GM12872 (cell line): Measurements from ENCODE around the gene RWDD2A.

Experiments used
- TF ChIP-seq, protein P1 (sequence below): IDR thresholded peaks from 3 replicates; pipeline ENCODE4 v1.5.1; 2011; ENCODE audit warnings: low read depth, mild to moderate bottlenecking, low read length, moderate library complexity; ENCODE audit not compliant: insufficient read depth

Gene RWDD2A

GRCh38 chr6:83185096-83185495 is 8.1 kb upstream of the RWDD2A start:
- TF ChIP-seq, protein P1, sequence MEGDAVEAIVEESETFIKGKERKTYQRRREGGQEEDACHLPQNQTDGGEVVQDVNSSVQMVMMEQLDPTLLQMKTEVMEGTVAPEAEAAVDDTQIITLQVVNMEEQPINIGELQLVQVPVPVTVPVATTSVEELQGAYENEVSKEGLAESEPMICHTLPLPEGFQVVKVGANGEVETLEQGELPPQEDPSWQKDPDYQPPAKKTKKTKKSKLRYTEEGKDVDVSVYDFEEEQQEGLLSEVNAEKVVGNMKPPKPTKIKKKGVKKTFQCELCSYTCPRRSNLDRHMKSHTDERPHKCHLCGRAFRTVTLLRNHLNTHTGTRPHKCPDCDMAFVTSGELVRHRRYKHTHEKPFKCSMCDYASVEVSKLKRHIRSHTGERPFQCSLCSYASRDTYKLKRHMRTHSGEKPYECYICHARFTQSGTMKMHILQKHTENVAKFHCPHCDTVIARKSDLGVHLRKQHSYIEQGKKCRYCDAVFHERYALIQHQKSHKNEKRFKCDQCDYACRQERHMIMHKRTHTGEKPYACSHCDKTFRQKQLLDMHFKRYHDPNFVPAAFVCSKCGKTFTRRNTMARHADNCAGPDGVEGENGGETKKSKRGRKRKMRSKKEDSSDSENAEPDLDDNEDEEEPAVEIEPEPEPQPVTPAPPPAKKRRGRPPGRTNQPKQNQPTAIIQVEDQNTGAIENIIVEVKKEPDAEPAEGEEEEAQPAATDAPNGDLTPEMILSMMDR = no peak

GRCh38 chr6:83188501-83188900 is 4.7 kb upstream of the RWDD2A start:
- TF ChIP-seq, protein P1 = no peak

DNA sequence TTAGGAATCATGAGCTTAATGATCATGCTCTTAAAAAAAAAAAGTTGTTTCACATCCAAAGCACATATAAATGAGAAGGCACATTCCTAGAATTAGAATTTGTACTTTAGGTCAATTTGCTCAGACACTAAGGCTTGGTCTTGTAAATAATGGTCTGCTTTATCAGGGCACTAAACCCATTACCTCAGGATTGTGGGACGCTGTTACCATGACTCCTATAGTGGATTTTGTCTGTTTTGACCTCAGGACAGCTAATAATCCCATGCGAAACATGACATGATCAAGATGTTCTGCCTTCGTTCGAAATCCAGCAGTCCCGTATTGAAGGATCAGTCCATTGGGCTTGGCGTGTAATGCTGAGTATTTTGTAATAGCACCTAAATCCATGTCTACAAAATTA is 2.5 kb upstream of the RWDD2A start:
- TF ChIP-seq, protein P1 = no peak

DNA sequence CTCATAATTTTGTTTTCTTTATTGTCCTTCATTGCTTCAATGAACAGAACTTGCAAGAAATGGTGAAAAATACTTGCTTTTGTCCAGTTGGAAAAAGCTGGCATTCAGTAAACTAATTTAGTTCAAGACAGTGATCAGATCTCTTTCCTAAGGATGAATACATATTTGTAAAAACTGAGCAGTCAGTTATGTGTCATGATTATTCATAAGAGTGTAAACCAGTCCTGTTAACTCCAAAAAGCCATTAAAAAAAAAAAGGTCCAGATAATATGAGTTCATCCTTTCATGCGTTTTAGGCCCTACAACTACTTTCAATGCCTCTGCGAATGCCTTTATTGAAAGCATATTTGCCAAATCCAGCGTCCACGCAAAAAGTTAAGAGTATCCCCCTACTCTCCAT is 701 bp upstream of the RWDD2A start:
- TF ChIP-seq, protein P1 = no peak

DNA sequence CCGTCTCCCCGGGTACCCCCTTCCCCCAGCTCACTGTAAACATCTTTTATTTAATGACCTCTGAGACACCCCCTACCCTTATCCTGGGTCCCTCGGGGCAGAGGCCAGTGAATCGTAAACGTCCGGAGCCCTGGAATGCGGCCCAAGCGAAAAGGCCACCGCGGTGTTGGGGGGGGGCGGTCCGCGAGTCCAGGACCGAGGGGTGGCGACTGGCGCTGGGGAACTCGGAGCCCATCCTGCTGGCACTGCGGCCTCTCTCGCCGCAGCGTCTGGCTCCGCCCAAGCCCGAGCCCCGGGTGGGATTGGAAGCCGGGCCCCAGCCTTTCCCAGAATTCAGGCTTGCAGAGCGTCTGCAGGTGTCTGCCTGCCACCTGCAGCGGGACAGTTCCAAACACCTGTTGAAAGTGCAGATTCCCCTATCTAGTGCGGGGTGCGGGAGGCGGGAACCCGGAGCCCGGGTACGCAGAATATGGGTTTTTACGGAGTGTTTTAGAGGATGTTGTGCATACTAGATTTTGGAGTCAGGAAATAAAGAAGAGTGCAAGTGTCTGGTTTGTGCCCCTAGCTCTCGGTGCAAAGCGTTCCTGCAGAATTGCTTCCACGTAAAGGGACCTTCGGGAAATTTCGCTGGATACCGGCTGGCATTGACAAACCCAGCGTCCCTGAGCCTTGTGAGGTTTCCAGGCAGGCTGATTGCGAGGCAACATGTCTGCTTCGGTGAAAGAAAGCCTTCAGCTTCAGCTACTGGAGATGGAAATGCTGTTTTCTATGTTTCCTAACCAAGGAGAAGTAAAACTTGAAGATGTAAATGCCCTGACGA is 800 bp downstream of the RWDD2A start:
- TF ChIP-seq, protein P1 = no peak

GRCh38 chr6:83198486-83199172 is 5.5 kb downstream of the RWDD2A start:
- TF ChIP-seq, protein P1 = no peak

DNA sequence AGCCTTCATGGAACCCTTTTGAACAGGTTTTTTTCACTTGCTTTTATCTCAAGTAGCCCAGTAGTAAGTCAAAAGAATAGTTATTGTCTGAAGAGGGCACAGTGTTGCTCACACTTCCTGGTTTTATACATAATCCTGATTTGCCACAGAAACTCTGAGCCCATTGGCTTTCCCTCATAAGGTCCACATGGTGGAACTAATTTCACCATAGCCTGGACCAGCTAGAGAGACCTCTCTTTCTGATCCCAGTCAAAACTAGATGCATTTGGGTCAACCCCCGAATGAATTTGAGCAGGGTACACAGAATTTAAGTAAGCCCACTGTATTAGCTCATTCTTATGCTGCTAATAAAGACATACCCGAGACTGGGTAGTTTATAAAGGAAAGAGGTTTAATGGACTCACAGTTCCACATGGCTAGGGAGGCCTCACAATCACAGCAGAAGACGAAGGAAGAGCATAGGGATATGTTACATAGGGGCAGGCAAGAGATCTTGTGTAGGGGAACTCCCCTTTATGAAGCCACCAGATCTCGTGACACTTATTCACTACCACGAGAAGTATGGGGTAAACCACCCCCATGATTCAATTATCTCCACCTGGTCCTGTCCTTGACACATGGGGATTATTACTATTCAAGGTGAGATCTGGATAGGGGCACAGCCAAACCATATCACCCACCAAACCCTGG is 6.2 kb downstream of the RWDD2A start:
- TF ChIP-seq, protein P1 = no peak
